Tibial artery (tissue), 4 donors: ENCODE measurements around the gene NFIA.
A peak's percentile ranks its signal among the peaks of the same experiment; 100 is the strongest.

Experiments
- DNase-seq, 2 donors: peaks; one replicate each; pipeline ENCODE4 v3.0.0-alpha.2; 2019
- H3K27ac ChIP-seq, 2 donors: fragments of 200-600 bp; sonication (generic) in 1 of 2; 1 replicate in 1 of 2; 2 replicates in 1 of 2; pipeline ENCODE4 v1.5.1; 2018 to 2019; ENCODE audit warnings: mild to moderate bottlenecking in 1 of 2
- H3K27me3 ChIP-seq, 2 donors: fragments of 200-600 bp; sonication (generic) in 1 of 2; one replicate each; pipeline versions ENCODE4 v1.5.1 to v1.6.0; 2016 to 2019
- H3K36me3 ChIP-seq, 3 donors: fragments of 200-600 bp; sonication (generic) in 2 of 3; one replicate each; pipeline ENCODE4 v1.5.1; 2016 to 2019; ENCODE audit warnings: mild to moderate bottlenecking in 2 of 3
- H3K4me1 ChIP-seq, 4 donors: fragments of 200-600 bp; sonication (generic) in 2 of 4; 1 replicate in 3 of 4; 2 replicates in 1 of 4; pipeline ENCODE4 v1.5.1; 2016 to 2019
- H3K4me3 ChIP-seq, 2 donors: fragments of 200-600 bp; sonication (generic) in 1 of 2; 1 replicate in 1 of 2; 2 replicates in 1 of 2; pipeline ENCODE4 v1.5.1; 2018 to 2019; ENCODE audit warnings: mild to moderate bottlenecking in 2 of 2
- H3K9me3 ChIP-seq, 3 donors: fragments of 200-600 bp; sonication (generic) in 1 of 3; one replicate each; pipeline ENCODE4 v1.5.1; 2016 to 2019
- CTCF ChIP-seq, 2 experiments: fragments of 200-600 bp in 1 of 2; fragments of 450-650 bp in 1 of 2; IDR thresholded peaks; one replicate each; pipeline ENCODE4 v1.5.1; 2017 to 2019; ENCODE audit warnings: antibody characterized with exemption in 2 of 2, mild to moderate bottlenecking in 1 of 2, moderate library complexity in 1 of 2
- intact Hi-C: fragments of 100-400 bp; cut with DNase I; formaldehyde crosslinking; loops from one replicate; pipeline ENCODE4 v1.15.0; 2023; ENCODE audit warnings: low total_unique reads

NFIA gene

DNA sequence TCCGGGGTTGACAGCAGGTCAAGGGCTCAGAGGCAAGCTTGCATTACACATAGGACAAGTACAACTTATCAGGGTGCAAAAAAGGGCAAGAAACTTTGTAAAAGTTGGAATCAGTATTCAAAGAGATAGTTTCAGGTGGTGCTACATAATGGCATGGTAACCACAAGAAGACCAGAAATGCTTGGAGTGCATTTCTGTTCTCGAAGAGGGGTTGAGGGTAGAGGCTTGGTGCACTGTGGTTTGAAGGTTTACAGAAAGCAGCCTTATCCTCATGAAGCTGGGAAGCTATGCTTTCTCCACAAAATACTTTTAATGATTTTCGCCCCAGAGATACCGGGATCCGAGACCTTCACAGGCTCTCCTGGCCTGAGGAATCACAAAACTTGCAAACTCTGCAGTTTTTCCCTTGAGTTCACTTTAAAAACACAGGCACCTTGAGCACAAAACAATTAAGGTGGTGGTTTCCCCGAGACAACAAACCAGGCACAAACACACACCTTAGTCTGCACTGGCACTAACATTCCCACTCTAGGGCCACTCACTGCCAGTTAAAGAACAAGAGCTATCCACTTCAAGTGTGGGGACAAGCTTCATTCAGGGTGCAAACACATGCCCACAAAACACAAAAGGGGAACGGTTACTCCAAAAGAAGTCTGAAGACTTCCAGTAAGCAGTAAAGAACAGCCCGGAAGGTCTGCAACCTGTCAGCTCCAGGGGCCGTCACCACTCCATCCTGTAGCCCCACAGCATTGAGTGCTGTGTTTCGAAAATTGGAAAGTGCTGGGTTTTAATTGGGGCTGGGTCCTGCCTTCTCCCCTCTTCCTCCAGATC lies 29.8 kb upstream of the NFIA start:
- Histone ChIP-seq H3K4me1 (peaks cover 0 to 60% (median 35%) of the 10 kb centered on the region in 4 donors), H3K36me3 (no peaks in the 10 kb centered on the region), H3K27ac (peak overlapping the region; percentile 98 to 100), H3K27me3 (no peaks in the 10 kb centered on the region), H3K9me3 (no peaks in the 10 kb centered on the region), H3K4me3 (peak overlapping the region; percentile 79 to 96)
- DNase-seq = no peak
- TF ChIP-seq CTCF (IDR thresholded peaks at IDR 0.05) = no peak
- intact Hi-C loops = loop anchor here (5.0 kb wide), 4 partner anchors 35 to 690 kb away; partner anchors contain the start of gene PATJ

- Histone ChIP-seq H3K4me3 (peak overlapping the region; percentile 48 to 52), H3K27ac (peak overlapping the region; percentile 98 to 100), H3K36me3 (no peaks in the 10 kb centered on the region), H3K4me1 (peaks cover 0 to 60% (median 35%) of the 10 kb centered on the region in 4 donors), H3K9me3 (no peaks in the 10 kb centered on the region), H3K27me3 (no peaks in the 10 kb centered on the region)
- DNase-seq = no peak
- TF ChIP-seq CTCF (IDR thresholded peaks at IDR 0.05) = no peak
- intact Hi-C loops = loop anchor here (5.0 kb wide), 4 partner anchors 34 to 689 kb away; partner anchors contain the start of gene PATJ
These were observed 29.1 kb upstream of the NFIA start for GRCh38 chr1:61053226-61053711.

DNA sequence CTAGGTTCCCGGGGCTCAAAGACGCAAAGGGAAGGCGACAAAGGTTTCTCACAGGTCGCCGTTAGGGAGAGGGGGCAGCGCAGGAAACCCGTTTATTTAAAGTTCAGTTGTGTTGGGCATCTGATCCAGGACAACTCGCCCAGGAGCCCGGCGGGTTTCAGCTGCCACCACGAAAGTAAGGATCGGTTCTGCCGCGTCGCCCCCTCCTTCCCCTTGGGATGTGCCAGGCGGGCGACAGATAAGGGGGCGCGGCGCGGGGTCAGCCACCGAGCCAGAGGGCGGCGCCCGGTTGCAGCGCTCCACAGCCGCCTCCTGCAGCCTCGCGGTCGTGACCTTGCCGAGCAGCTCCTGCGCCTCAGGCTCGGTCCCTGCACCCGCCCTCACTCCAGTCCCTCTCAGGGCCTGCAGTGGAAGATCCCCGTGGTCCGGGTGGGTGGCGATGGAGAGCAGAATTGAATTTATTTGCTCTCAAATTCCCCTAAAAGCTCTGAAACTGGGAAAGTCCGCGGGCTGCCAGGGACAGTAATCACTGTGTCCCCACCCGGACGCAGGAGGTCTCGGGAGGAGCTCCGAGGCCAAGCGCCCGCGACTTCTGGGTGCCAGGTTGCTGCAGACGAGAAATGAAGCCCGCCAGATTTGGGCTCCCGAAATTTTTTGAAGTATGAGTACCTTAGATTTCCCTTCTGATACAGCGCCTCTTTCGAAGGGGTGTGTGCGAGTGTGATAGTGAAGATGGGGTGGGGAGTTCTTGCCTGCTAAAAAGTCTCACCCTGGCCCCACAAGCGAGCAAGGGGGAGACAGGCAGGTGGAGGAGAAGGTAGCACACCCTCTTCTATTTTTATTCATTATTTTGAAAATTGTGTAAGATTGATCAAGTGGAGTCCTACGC lies 28.4 kb upstream of the NFIA start:
- Histone ChIP-seq H3K27me3 (no peaks in the 10 kb centered on the region), H3K4me1 (peaks cover 0 to 59% (median 35%) of the 10 kb centered on the region in 4 donors), H3K36me3 (no peaks in the 10 kb centered on the region), H3K4me3 (peak overlapping the region; percentile 48 to 52), H3K27ac (peak overlapping the region; percentile 98 to 100), H3K9me3 (no peaks in the 10 kb centered on the region)
- no peak for TF ChIP-seq CTCF (IDR thresholded peaks at IDR 0.05)
- intact Hi-C loops = loop anchor here (5.0 kb wide), 4 partner anchors 33 to 688 kb away; partner anchors contain the start of gene PATJ
- peak in 1 of 2 donors; percentile 70 for DNase-seq

GRCh38 chr1:61054601-61054993 lies 27.8 kb upstream of the NFIA start:
- intact Hi-C loops = loop anchor here (5.0 kb wide), 4 partner anchors 33 to 688 kb away; partner anchors contain the start of gene PATJ

More at GRCh38 chr1:61054601-61054993, 27.8 kb upstream of the NFIA start:
- no peak for DNase-seq
- Histone ChIP-seq H3K36me3 (no peaks in the 10 kb centered on the region), H3K4me1 (peaks cover 0 to 53% (median 32%) of the 10 kb centered on the region in 4 donors), H3K27me3 (no peaks in the 10 kb centered on the region), H3K27ac (peak overlapping the region; percentile 98 to 100), H3K9me3 (no peaks in the 10 kb centered on the region), H3K4me3 (no peak overlapping the region)
- no peak for TF ChIP-seq CTCF (IDR thresholded peaks at IDR 0.05)
